ENCODE data around the gene OR2AG1. TPM values are rescaled to one million over a fixed set of nuclear protein-coding genes. Genes with fewer than 3 reads are reported as not detected.

OR2AG1 gene
- polyA plus RNA-seq (2011; rRNA removed) (not detected in 2 replicates), polyA plus RNA-seq (2017; fragmentation: RNase III; extraction: RNeasy Plus Mini Kit Qiagen cat#74134 plus additional on column Dnase treatment) (not detected in 3 replicates), polyA minus RNA-seq (2011; rRNA and poly(A)+ RNA removed) (not detected in 2 replicates)
- polyA plus RNA-seq (2012; cell fraction: cytosol; rRNA removed): not detected in 2 replicates
- not detected in 2 replicates for polyA plus RNA-seq (2012; cell fraction: nucleus; rRNA removed)

- Histone ChIP-seq H3K27ac (no peak within 1 kb of the TSS), H3K4me3 (no peak within 1 kb of the TSS), H3K4me2 (no peak within 1 kb of the TSS), H3K4me1 (no peaks in the 10 kb centered on the region), H3K9me3 (no peaks in the 10 kb centered on the region)
- TF ChIP-seq HOXB13 (CRISPR knock-in tag; IDR thresholded peaks at IDR 0.05; ENCODE audit: low read depth) (no peak), JUNB (IDR thresholded peaks at IDR 0.05) (no peak), ZC3H11A (IDR thresholded peaks at IDR 0.05) (no peak), ELK1 (IDR thresholded peaks at IDR 0.05; ENCODE audit: low read depth, low read length) (no peak), HMGXB4 (CRISPR knock-in tag; IDR thresholded peaks at IDR 0.05; ENCODE audit: borderline replicate concordance) (no peak), CTCF (IDR thresholded peaks at IDR 0.05) (no peak), MAFK (IDR thresholded peaks at IDR 0.05; ENCODE audit: partially characterized antibody) (no peak), EHMT2 (IDR thresholded peaks at IDR 0.05; ENCODE audit: low read depth) (no peak), TP53 (CRISPR knock-in tag; IDR thresholded peaks at IDR 0.05) (no peak)
- ChIA-PET POLR2A (no interaction called here), CTCF (no interaction called here)
- FAIRE-seq (no peak), ATAC-seq (no peak), DNase-seq (ENCODE audit: low read depth in 1 of 2, low spot score in 1 of 2) (no peak)
- 0% methylated on average over 2 of the region's 2 CpGs for WGBS (ENCODE audit: missing lambda C conversion rate)
These were observed at the start of gene OR2AG1 for GRCh38 chr11:6782720-6783119. OR2AG1 (plus strand) TSS chr11:6783020; CDS start chr11:6785038, 2,018 bp downstream.

GRCh38 chr11:6733326-6734275, 49.2 kb upstream of the OR2AG1 start:
- 20% methylated on average over 3 of the region's 3 CpGs for WGBS (ENCODE audit: missing lambda C conversion rate)
- no peak for FAIRE-seq
- Histone ChIP-seq H3K4me1 (no peaks in the 10 kb centered on the region), H3K4me3 (no peak overlapping the region), H3K4me2 (no peak overlapping the region), H3K27ac (no peak overlapping the region), H3K9me3 (no peaks in the 10 kb centered on the region)
- ChIA-PET CTCF (no interaction called here), POLR2A (no interaction called here)
- TF ChIP-seq HMGXB4 (CRISPR knock-in tag; IDR thresholded peaks at IDR 0.05; ENCODE audit: borderline replicate concordance): no peak
- no peak for TF ChIP-seq RARB (CRISPR knock-in tag; IDR thresholded peaks at IDR 0.05)
- TF ChIP-seq FOSB (CRISPR knock-in tag; IDR thresholded peaks at IDR 0.05): no peak
- no peak for TF ChIP-seq EP300 (IDR thresholded peaks at IDR 0.05)
- no peak for TF ChIP-seq ZNF302 (CRISPR knock-in tag; IDR thresholded peaks at IDR 0.05)
- no peak for TF ChIP-seq HEYL (CRISPR knock-in tag; IDR thresholded peaks at IDR 0.05)
- TF ChIP-seq SREBF2 (IDR thresholded peaks at IDR 0.05): no peak
- TF ChIP-seq RNF2 (IDR thresholded peaks at IDR 0.05; ENCODE audit: borderline replicate concordance, low read depth): no peak
- TF ChIP-seq ZSCAN20 (CRISPR knock-in tag; IDR thresholded peaks at IDR 0.05): no peak
- TF ChIP-seq USF2 (IDR thresholded peaks at IDR 0.05): no peak
- no peak for TF ChIP-seq PBX3 (IDR thresholded peaks at IDR 0.05)
- TF ChIP-seq MAZ (IDR thresholded peaks at IDR 0.05; ENCODE audit: borderline replicate concordance, low read depth, low read length): no peak
- no peak for TF ChIP-seq RAD21 (conservative IDR thresholded peaks at IDR 0.05 in 1 of 2, IDR thresholded peaks at IDR 0.05 in 1 of 2)
- TF ChIP-seq KDM1A (IDR thresholded peaks at IDR 0.05; ENCODE audit: low read depth): no peak
- TF ChIP-seq JUNB (IDR thresholded peaks at IDR 0.05): no peak
- no peak for TF ChIP-seq PHF8 (IDR thresholded peaks at IDR 0.05; ENCODE audit: borderline replicate concordance, low read depth)
- TF ChIP-seq ESRRA (IDR thresholded peaks at IDR 0.05; ENCODE audit: borderline replicate concordance, low read length): no peak
- TF ChIP-seq POLR2A (IDR thresholded peaks at IDR 0.05; ENCODE audit: low read length): no peak
- ATAC-seq: no peak
- no peak for DNase-seq (ENCODE audit: low read depth in 1 of 2, low spot score in 1 of 2)

All from A549 (cell line).